Endodermal cell (in vitro differentiated cells): ENCODE results near the gene CLIC4. TPM values are rescaled to one million over a fixed set of nuclear protein-coding genes. Genes with fewer than 3 reads are reported as not detected.
"Not testable (repeated sequence)": the region's sequence is repeated elsewhere in the genome, so short reads cannot be mapped to it uniquely, and the experiment has no call there.

ENCODE experiments used
- DNase-seq: peaks from one replicate; pipeline ENCODE4 v3.0.0-alpha.2; 2017
- H3K27ac ChIP-seq: 2 replicates; pipeline ENCODE4 v1.5.1; 2013; ENCODE audit warnings: mild to moderate bottlenecking, low read depth, low read length, moderate library complexity
- H3K27me3 ChIP-seq: 2 replicates; pipeline ENCODE4 v1.6.1; 2013; ENCODE audit warnings: mild to moderate bottlenecking, low read length, moderate library complexity; ENCODE audit not compliant: insufficient read depth, control insufficient read depth, poor library complexity, severe bottlenecking
- H3K36me3 ChIP-seq: 2 replicates; pipeline ENCODE4 v1.7.0; 2013; ENCODE audit warnings: mild to moderate bottlenecking, low read length, moderate library complexity; ENCODE audit not compliant: control insufficient read depth, insufficient read depth
- H3K4me1 ChIP-seq: one replicate; pipeline ENCODE4 v1.7.0; 2013; ENCODE audit warnings: low read length; ENCODE audit not compliant: control insufficient read depth, insufficient read depth
- H3K4me3 ChIP-seq: 2 replicates; pipeline ENCODE4 v1.5.1; 2013; ENCODE audit warnings: mild to moderate bottlenecking, low read length, moderate library complexity
- H3K9ac ChIP-seq: 2 replicates; pipeline ENCODE4 v1.6.1; 2013; ENCODE audit warnings: mild to moderate bottlenecking, low read length, moderate library complexity; ENCODE audit not compliant: poor library complexity, severe bottlenecking; ENCODE audit errors: extremely low read depth
- H3K9me3 ChIP-seq: 2 replicates; pipeline ENCODE4 v1.6.1; 2013; ENCODE audit warnings: mild to moderate bottlenecking, low read length, moderate library complexity; ENCODE audit not compliant: control insufficient read depth
- H3K27ac Mint-ChIP-seq: 2 replicates; pipeline ENCODE4 v1.8.0; 2020; ENCODE audit warnings: mixed read lengths
- H3K27me3 Mint-ChIP-seq: 2 replicates; pipeline ENCODE4 v1.8.0; 2021; ENCODE audit warnings: mild to moderate bottlenecking, mixed read lengths; ENCODE audit not compliant: insufficient read depth
- H3K36me3 Mint-ChIP-seq: 2 replicates; pipeline ENCODE4 v1.8.0; 2020; ENCODE audit warnings: low read depth, mixed read lengths
- H3K4me1 Mint-ChIP-seq: 2 replicates; pipeline ENCODE4 v1.8.0; 2020; ENCODE audit warnings: mixed read lengths
- H3K4me3 Mint-ChIP-seq: 2 replicates; pipeline ENCODE4 v1.8.0; 2020; ENCODE audit warnings: mild to moderate bottlenecking, moderate library complexity, mixed read lengths
- H3K9me3 Mint-ChIP-seq: 2 replicates; pipeline ENCODE4 v1.8.0; 2020; ENCODE audit warnings: mild to moderate bottlenecking, mixed read lengths
- WGBS, 2 experiments: methylation state at CpG; one replicate each; pipeline versions ENCODE4 v1.1.5 to v1.1.7; 2013; ENCODE audit warnings: missing lambda C conversion rate in 2 of 2, mixed read lengths in 1 of 2; ENCODE audit not compliant: insufficient coverage in 1 of 2, insufficient read length in 1 of 2; 5-methylcytosine and 5-hydroxymethylcytosine counted together
- total RNA-seq, 2 donors: library from RNA; stranded (reverse); fragmentation: NEBNext Ultra II Directional in 1 of 2; extraction: Animal tissue kit (Norgen Biotek cat#: 25700) in 1 of 2; gene quantifications; 2 replicates in 1 of 2; 3 replicates in 1 of 2; pipeline ENCODE4 v1.2.1, GENCODE V29; 2021
- TF ChIP-seq, protein P1 (sequence below): fragments of 200-600 bp; sonication (generic); conservative IDR thresholded peaks from 2 replicates; pipeline ENCODE4 v1.5.0; 2021; ENCODE audit warnings: antibody characterized with exemption, mild to moderate bottlenecking

CLIC4 gene
- total RNA-seq, 2 donors from 2014 or later, result 119 to 146 TPM

DNA sequence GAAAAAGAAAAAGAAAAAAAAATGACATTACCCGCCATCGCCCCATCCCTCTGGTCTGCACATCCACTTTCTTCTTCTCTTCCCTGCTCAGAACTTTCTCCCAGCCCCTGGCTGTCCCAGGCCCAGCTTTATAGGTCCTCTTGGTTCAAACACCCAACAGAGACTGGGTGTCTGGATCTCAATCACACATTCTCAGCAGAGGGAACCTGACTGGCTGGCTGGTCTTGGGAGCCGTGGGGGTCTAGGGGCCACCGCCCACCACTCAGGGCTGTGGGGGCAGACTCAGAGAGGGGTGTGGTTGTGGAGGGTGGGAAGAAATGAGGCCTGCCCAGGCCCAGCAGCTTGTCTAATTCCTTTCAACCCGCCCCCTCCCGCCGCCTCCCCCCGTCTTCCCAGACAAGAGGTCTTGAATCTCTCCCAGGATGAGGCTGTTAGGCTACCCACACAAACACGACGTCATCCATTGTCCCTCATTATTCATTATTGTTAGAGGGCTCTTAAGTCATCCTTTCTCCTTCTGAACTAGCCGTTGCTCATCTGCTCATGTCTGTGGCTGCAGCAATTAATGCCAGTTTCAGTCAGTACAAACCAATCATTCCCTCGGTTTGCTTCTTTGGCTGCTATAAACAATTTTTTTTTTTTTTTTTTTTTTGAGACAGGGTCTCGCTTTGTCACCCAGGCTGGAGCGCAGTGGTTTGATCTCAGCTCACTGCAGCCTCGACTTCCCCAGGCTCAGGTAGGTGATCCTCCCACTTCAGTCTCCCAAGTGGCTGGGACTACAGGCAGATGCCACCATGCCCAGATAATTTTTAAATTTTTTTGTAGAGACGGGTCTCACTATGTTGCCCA lies 40.6 kb upstream of the CLIC4 start:
- H3K4me3 Mint-ChIP-seq, result peak overlapping the region; percentile 4
- H3K27ac Mint-ChIP-seq, result peak overlapping the region; percentile 68
- Histone ChIP-seq H3K9ac (no peak overlapping the region), H3K27me3 (no peaks in the 10 kb centered on the region), H3K9me3 (no peaks in the 10 kb centered on the region), H3K4me3 (no peak overlapping the region), H3K4me1 (no peaks in the 10 kb centered on the region), H3K36me3 (no peaks in the 10 kb centered on the region), H3K27ac (peak overlapping the region; percentile 85)
- H3K9me3 Mint-ChIP-seq, result peaks cover 2% of the 10 kb centered on the region
- H3K4me1 Mint-ChIP-seq, result peaks cover 10% of the 10 kb centered on the region
- WGBS, 2 experiments, result 52 to 73% methylated on average over 7 to 16 of the region's 16 CpGs
- peak; percentile 75 for DNase-seq
- TF ChIP-seq, protein P1, sequence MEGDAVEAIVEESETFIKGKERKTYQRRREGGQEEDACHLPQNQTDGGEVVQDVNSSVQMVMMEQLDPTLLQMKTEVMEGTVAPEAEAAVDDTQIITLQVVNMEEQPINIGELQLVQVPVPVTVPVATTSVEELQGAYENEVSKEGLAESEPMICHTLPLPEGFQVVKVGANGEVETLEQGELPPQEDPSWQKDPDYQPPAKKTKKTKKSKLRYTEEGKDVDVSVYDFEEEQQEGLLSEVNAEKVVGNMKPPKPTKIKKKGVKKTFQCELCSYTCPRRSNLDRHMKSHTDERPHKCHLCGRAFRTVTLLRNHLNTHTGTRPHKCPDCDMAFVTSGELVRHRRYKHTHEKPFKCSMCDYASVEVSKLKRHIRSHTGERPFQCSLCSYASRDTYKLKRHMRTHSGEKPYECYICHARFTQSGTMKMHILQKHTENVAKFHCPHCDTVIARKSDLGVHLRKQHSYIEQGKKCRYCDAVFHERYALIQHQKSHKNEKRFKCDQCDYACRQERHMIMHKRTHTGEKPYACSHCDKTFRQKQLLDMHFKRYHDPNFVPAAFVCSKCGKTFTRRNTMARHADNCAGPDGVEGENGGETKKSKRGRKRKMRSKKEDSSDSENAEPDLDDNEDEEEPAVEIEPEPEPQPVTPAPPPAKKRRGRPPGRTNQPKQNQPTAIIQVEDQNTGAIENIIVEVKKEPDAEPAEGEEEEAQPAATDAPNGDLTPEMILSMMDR, result no peak
- H3K36me3 Mint-ChIP-seq, result no peaks in the 10 kb centered on the region
- H3K27me3 Mint-ChIP-seq, result no peaks in the 10 kb centered on the region

DNA sequence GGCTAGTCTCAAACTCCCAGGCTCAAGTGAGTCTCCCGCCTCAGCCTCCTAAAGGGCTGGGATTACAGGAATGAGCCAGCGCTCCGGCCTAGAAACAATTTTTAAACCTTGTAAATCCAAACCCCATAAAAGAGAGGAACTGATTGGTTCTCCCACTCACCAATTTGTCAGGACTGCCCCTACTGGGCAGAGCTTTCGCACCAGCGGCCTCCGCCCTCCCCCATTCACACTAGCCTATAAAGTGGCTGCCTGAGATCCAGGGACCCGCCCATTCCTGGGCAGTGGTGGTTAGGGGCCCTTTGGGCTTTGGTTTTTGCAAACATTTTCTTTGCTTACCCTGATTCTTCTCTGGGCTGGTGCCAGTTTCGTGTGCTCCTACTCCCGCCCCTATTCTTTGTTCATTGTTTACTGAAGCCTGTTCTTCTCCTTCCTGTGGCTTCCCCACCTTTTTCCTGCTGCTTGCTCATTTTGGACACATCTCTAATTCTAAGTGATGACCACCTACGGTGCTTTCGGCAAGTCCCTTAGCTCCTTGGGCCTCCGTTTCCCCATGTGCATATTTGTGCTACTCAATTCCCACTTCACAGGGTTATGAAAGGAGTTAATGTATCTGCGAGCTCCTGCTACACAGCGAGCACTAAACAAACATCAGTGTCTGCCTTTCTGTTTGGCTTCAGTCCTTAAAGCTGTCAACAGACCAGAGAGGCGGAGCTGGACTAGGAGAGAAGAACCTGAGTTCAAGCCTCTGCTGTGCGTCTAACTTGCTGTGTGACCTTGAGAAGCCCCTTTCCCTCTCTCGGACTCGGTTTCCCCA lies 39.8 kb upstream of the CLIC4 start:
- DNase-seq, result peak; percentile 94
- Mint-ChIP-seq H3K27me3 (no peaks in the 10 kb centered on the region), H3K4me3 (peak overlapping the region; percentile 4), H3K36me3 (no peaks in the 10 kb centered on the region), H3K9me3 (peaks cover 2% of the 10 kb centered on the region), H3K4me1 (peaks cover 6% of the 10 kb centered on the region), H3K27ac (peak overlapping the region; percentile 35)
- Histone ChIP-seq H3K36me3 (no peaks in the 10 kb centered on the region), H3K9me3 (no peaks in the 10 kb centered on the region), H3K4me3 (no peak overlapping the region), H3K9ac (no peak overlapping the region), H3K4me1 (no peaks in the 10 kb centered on the region), H3K27ac (peak overlapping the region; percentile 85), H3K27me3 (no peaks in the 10 kb centered on the region)
- TF ChIP-seq, protein P1, result no peak
- WGBS, 2 experiments, result 52 to 57% methylated on average over 15 to 18 of the region's 18 CpGs

DNA sequence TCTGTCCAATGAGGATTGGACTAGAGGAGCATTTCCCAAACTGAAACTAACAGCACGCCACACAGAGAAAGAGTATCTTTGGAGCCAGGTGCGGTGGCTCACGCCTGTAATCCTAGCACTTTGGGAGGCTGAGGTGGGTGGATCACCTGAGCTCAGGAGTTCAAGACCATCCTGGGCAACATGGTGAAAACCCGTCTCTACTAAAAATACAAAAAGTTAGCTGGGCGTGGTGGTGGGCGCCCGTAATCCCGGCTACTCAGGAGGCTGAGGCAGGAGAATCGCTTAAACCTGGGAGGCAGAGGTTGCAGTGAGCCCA lies 39.2 kb upstream of the CLIC4 start:
- H3K9me3 ChIP-seq, H3K27me3 ChIP-seq, DNase-seq, H3K36me3 Mint-ChIP-seq, H3K4me1 Mint-ChIP-seq, H3K9me3 Mint-ChIP-seq, H3K27me3 Mint-ChIP-seq, H3K27ac ChIP-seq, H3K4me1 ChIP-seq, H3K36me3 ChIP-seq, H3K4me3 ChIP-seq, H3K4me3 Mint-ChIP-seq, H3K9ac ChIP-seq: not testable (repeated sequence)
- WGBS, 2 experiments, result 95 to 98% methylated on average over 9 of the region's 9 CpGs
- peak overlapping the region; percentile 35 for H3K27ac Mint-ChIP-seq
